ENCODE data around the gene STARD13.

DNA sequence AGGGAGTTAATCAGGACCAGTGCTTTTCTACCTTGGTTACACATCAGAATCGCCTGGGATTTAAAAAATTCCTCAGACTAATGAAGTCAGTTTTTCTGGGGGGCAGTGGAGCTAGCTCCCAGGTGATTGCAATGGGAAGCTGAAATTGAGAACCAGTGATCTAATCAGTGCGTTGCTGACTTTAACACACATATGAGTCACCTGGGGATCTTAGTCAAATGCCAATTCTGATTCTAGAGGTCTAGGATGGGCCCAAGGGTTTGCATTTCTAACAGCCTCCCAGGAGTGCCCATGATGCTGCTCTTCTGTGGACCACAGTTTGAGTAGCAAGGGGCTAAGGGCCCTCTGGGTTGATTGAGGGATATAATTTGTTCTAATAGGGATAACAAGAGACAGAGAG is 214.8 kb downstream of the STARD13 start:
- TF ChIP-seq, protein P1, sequence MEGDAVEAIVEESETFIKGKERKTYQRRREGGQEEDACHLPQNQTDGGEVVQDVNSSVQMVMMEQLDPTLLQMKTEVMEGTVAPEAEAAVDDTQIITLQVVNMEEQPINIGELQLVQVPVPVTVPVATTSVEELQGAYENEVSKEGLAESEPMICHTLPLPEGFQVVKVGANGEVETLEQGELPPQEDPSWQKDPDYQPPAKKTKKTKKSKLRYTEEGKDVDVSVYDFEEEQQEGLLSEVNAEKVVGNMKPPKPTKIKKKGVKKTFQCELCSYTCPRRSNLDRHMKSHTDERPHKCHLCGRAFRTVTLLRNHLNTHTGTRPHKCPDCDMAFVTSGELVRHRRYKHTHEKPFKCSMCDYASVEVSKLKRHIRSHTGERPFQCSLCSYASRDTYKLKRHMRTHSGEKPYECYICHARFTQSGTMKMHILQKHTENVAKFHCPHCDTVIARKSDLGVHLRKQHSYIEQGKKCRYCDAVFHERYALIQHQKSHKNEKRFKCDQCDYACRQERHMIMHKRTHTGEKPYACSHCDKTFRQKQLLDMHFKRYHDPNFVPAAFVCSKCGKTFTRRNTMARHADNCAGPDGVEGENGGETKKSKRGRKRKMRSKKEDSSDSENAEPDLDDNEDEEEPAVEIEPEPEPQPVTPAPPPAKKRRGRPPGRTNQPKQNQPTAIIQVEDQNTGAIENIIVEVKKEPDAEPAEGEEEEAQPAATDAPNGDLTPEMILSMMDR (IDR thresholded peaks at IDR 0.05): no peak
- TF ChIP-seq EZH2 (IDR thresholded peaks at IDR 0.05; ENCODE audit: borderline replicate concordance, insufficient read depth, low read depth, low read length, poor library complexity, severe bottlenecking): no peak

Data from B cell (primary cell).